ENCODE results near the gene MBNL1. TPM values are rescaled to one million over a fixed set of nuclear protein-coding genes. Genes with fewer than 3 reads are reported as not detected.

Gene MBNL1
- total and polyA plus RNA-seq, 2 of the 4 experiments (the other 2 are of a cell fraction) = 127 to 664 TPM

- no peaks in the 10 kb centered on the region for H4K20me1 ChIP-seq (ENCODE audit: insufficient read depth, low read length)
- no peaks in the 10 kb centered on the region for H3K9me1 ChIP-seq (ENCODE audit: insufficient read depth, low read length)
- no peak overlapping the region for H4K91ac ChIP-seq (ENCODE audit: insufficient read depth, low read depth, low read length)
- no peak overlapping the region for H3K14ac ChIP-seq (replicated peaks; ENCODE audit: low read depth, low read length)
- no peak for TF ChIP-seq ELK1 (IDR thresholded peaks at IDR 0.05; ENCODE audit: borderline replicate concordance, low read depth, low read length)
- no peak for TF ChIP-seq RAD21 (IDR thresholded peaks at IDR 0.05; ENCODE audit: low read length)
- no peak for TF ChIP-seq NFE2L2 (IDR thresholded peaks at IDR 0.05; ENCODE audit: low read depth, low read length)
- peak; percentile 37; the same call in 1 of the 2 replicates for TF ChIP-seq MAFK (IDR thresholded peaks at IDR 0.05; ENCODE audit: low read depth, low read length)
- no peak overlapping the region for H3K23ac ChIP-seq (ENCODE audit: low read depth, low read length)
- H2BK15ac ChIP-seq (ENCODE audit: low read depth, low read length) = peak overlapping the region; percentile 70; the same call in 1 of the 3 replicates
- BruUV-seq (replicated peaks) = no TSS peak
- ATAC-seq (ENCODE audit: low read depth) (no peak), DNase-seq (peak; percentile 32)
- intact Hi-C loops (cut with micrococcal nuclease) (loop anchor here (10.0 kb wide), 1 partner anchor 45 kb away; no protein-coding TSS in a partner anchor), dilution Hi-C loops (cut with HindIII; ENCODE audit: low sequenced_read_pairs, unreplicated experiment) (no loop called here), in situ Hi-C loops (cut with MboI; ENCODE audit: low sequenced_read_pairs) (no loop called here)
- no peaks in the 10 kb centered on the region for H3K36me3 ChIP-seq (ENCODE audit: control insufficient read depth, insufficient read depth, low read length)
- no peak overlapping the region for H3K18ac ChIP-seq (ENCODE audit: low read depth, low read length)
- no peak overlapping the region for H2AK9ac ChIP-seq (replicated peaks; ENCODE audit: low read depth, low read length, poor library complexity)
- H3K27me3 ChIP-seq (ENCODE audit: control insufficient read depth, insufficient read depth, low read length) = no peaks in the 10 kb centered on the region
- no peak overlapping the region for H4K5ac ChIP-seq (ENCODE audit: low read depth, low read length)
- no peak overlapping the region for H3K4me2 ChIP-seq (ENCODE audit: low read depth, low read length)
- no peak overlapping the region for H2BK120ac ChIP-seq (ENCODE audit: low read depth, low read length)
- H3K56ac ChIP-seq (ENCODE audit: extremely low read depth, insufficient read depth, low read length) = no peak overlapping the region
- no peak overlapping the region for H2BK20ac ChIP-seq (ENCODE audit: low read depth, low read length)
- ChIA-PET POLR2A (ENCODE audit: unreplicated experiment) (no interaction called here), CTCF (no interaction called here)
- H3K4me1 ChIP-seq (ENCODE audit: control insufficient read depth, insufficient read depth, low read length) = peaks cover 10% of the 10 kb centered on the region; the same call in 1 of the 2 replicates
- H3K9ac ChIP-seq (ENCODE audit: low read depth, low read length) = no peak overlapping the region
- H3K9me3 ChIP-seq (ENCODE audit: control insufficient read depth, insufficient read depth, low read length) = no peaks in the 10 kb centered on the region
- no peak overlapping the region for H4K8ac ChIP-seq (ENCODE audit: low read depth in 2 of 2, low read length in 2 of 2)
- H3K79me1 ChIP-seq (ENCODE audit: low read depth in 1 of 2, low read length in 2 of 2) = no peaks in the 10 kb centered on the region; a peak in 1 of 4 replicates
- WGBS, 2 experiments (ENCODE audit: extremely low coverage in 2 of 2, insufficient read length in 1 of 2) = 17% methylated on average over 1 of the region's 3 CpGs; no CpG with 5 or more reads in 1 of the 2 experiments
- H2BK5ac ChIP-seq (ENCODE audit: low read depth, low read length, poor library complexity, severe bottlenecking) = no peak overlapping the region
- H3K4me3 ChIP-seq (ENCODE audit: insufficient read depth, low read depth, low read length) = no peak overlapping the region
- peak overlapping the region; percentile 41; the same call in 1 of the 2 replicates for H3K4ac ChIP-seq (ENCODE audit: low read depth, low read length)
- H2AFZ ChIP-seq (replicated peaks; ENCODE audit: low read length, poor library complexity) = no peak overlapping the region
- no peak overlapping the region; the same call in 1 of the 2 replicates for H2AK5ac ChIP-seq (ENCODE audit: low read depth, low read length)
- H3K27ac ChIP-seq (ENCODE audit: insufficient read depth, low read length) = no peak overlapping the region
Observed at GRCh38 chr3:152260026-152260425, 8.7 kb upstream of the MBNL1 start.
